Measurements from ENCODE around the gene TSHZ2.
"Not testable (repeated sequence)": the region's sequence is repeated elsewhere in the genome, so short reads cannot be mapped to it uniquely, and the experiment has no call there.

DNA sequence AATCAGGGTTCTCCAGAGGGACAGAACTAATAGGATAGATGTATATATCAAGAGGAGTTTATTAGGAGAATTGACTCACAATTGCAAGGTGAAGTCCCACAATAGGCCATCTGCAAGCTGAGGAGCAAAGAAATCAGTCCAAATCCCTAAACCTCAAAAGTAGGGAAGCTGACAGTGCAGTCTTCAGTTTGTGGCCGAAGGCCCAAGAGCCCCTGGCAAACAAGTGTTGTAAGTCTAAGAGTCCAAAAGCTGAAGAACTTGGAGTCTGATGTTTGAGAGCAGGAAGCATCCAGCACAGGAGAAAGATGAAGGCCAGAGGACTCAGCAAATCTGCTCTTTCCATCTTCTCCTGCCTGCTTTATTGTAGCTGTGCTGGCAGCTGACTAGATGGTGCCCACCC lies 117.7 kb downstream of the TSHZ2 start:
- TF ChIP-seq, protein P1, sequence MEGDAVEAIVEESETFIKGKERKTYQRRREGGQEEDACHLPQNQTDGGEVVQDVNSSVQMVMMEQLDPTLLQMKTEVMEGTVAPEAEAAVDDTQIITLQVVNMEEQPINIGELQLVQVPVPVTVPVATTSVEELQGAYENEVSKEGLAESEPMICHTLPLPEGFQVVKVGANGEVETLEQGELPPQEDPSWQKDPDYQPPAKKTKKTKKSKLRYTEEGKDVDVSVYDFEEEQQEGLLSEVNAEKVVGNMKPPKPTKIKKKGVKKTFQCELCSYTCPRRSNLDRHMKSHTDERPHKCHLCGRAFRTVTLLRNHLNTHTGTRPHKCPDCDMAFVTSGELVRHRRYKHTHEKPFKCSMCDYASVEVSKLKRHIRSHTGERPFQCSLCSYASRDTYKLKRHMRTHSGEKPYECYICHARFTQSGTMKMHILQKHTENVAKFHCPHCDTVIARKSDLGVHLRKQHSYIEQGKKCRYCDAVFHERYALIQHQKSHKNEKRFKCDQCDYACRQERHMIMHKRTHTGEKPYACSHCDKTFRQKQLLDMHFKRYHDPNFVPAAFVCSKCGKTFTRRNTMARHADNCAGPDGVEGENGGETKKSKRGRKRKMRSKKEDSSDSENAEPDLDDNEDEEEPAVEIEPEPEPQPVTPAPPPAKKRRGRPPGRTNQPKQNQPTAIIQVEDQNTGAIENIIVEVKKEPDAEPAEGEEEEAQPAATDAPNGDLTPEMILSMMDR (IDR thresholded peaks at IDR 0.05; ENCODE audit: low read length), result not testable (repeated sequence)
- not testable (repeated sequence) for TF ChIP-seq EZH2 (IDR thresholded peaks at IDR 0.05; ENCODE audit: borderline replicate concordance, low read length)

Data from OCI-LY1 (cell line).